ENCODE measurements around the gene PLCL1. TPM values are rescaled to one million over a fixed set of nuclear protein-coding genes. Genes with fewer than 3 reads are reported as not detected.

Gene PLCL1
- total RNA-seq, 2 donors from 2014 or later = 6.7 to 6.8 TPM

DNA sequence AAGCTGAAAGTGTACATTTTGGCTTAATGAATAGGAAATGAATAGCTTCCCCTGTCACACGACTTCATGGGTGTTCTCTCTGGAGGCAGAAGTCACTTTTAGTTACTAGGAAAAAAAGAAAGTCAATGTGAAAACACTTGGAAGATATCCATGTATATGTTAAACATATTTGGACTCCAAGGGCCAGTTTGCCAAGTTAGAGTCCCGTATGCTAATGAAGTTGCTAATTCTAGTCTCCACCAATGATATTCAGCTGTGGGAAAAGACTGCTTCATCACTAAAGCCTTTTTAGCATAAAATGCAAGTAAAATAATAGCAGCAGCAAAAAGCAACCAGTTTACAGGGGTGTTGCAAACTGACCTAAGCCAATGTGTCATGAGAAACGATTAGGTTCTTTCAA, 108.7 kb downstream of the PLCL1 start:
- Histone ChIP-seq H3K27ac (no peak overlapping the region), H3K4me1 (replicated peaks) (no peaks in the 10 kb centered on the region), H3K9me3 (no peaks in the 10 kb centered on the region), H3K4me3 (no peak overlapping the region), H3K36me3 (no peaks in the 10 kb centered on the region), H3K27me3 (replicated peaks; ENCODE audit: insufficient read depth) (no peaks in the 10 kb centered on the region)
- TF ChIP-seq CTCF (IDR thresholded peaks at IDR 0.05) = no peak
- no peak for TF ChIP-seq POLR2A (IDR thresholded peaks at IDR 0.05)
- no peak for TF ChIP-seq POLR2AphosphoS5 (IDR thresholded peaks at IDR 0.05)
- intact Hi-C loops (cut with DNase I) = no loop called here
- DNase-seq (ENCODE audit: low spot score) = no peak
- WGBS = 67% methylated on average over 3 of the region's 3 CpGs

GRCh38 chr2:197914778-197915177, 110.4 kb downstream of the PLCL1 start:
- Histone ChIP-seq H3K4me1 (replicated peaks) (no peaks in the 10 kb centered on the region), H3K36me3 (no peaks in the 10 kb centered on the region), H3K27ac (no peak overlapping the region), H3K9me3 (no peaks in the 10 kb centered on the region), H3K27me3 (replicated peaks; ENCODE audit: insufficient read depth) (no peaks in the 10 kb centered on the region), H3K4me3 (no peak overlapping the region)
- intact Hi-C loops (cut with DNase I) = no loop called here
- DNase-seq (ENCODE audit: low spot score) = no peak
- TF ChIP-seq POLR2A (IDR thresholded peaks at IDR 0.05) (no peak), POLR2AphosphoS5 (IDR thresholded peaks at IDR 0.05) (no peak), CTCF (IDR thresholded peaks at IDR 0.05) (no peak)
- 64% methylated on average over 2 of the region's 2 CpGs for WGBS

DNA sequence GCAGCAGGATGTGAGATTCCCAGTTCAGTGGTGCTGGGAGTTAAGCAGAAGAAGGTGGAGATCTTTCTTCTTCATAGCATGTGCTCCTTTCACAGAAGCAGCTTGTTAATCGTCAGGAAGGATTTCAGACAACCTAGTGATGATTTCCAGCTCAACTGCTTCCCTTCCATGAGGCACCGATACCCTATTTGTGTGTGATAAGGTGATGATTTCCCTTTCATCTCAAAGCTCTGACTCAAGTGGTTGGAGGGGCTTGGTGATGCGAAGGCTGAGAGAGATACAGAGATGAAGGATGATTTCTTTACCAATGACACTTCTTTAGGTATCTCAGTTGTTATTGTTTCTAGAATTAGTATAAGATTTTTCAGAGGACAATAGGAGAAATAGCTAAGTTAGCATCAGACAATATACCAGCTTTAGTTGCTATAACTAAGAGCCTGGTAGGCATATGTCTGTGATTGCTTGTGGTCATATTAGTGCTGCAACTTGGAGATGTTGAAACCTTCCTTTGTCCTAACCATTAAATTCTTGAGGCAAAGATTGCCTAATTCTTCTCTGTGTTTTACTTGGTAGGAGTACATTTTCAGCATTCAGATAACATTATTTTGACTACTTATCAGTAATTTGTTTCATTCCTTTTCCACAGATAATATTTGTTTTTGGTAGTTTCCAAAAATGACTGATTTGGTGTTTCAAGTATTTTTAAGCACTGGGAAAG, 111.3 kb downstream of the PLCL1 start:
- TF ChIP-seq CTCF (IDR thresholded peaks at IDR 0.05) = no peak
- no peak for TF ChIP-seq POLR2AphosphoS5 (IDR thresholded peaks at IDR 0.05)
- no peak for TF ChIP-seq POLR2A (IDR thresholded peaks at IDR 0.05)
- 82% methylated on average over 3 of the region's 3 CpGs for WGBS
- no peak for DNase-seq (ENCODE audit: low spot score)
- H3K4me1 ChIP-seq (replicated peaks) = no peaks in the 10 kb centered on the region
- no peaks in the 10 kb centered on the region for H3K9me3 ChIP-seq
- intact Hi-C loops (cut with DNase I) = no loop called here
- H3K36me3 ChIP-seq = no peaks in the 10 kb centered on the region
- no peak overlapping the region for H3K27ac ChIP-seq
- no peak overlapping the region for H3K4me3 ChIP-seq
- no peaks in the 10 kb centered on the region for H3K27me3 ChIP-seq (replicated peaks; ENCODE audit: insufficient read depth)

DNA sequence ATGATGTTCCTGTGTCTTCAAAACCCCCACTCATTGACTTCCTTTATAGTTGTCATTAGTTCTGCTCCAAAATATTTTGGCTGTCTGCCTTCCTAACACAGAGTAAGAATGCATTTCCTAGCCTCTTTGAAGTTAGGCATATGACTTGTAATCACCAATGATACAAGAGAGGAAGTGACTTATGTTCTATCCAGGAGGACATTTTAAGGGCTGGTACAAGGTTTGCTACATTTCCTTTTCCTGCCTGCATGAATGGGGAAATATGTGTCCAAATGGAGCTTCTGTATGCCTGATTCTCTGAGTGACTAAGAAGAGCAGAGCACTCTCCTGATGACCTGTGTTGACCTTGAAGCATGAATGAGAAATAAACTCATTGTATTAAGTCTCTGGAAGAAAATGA, 115.1 kb downstream of the PLCL1 start:
- Histone ChIP-seq H3K27me3 (replicated peaks; ENCODE audit: insufficient read depth) (no peaks in the 10 kb centered on the region), H3K36me3 (no peaks in the 10 kb centered on the region), H3K9me3 (no peaks in the 10 kb centered on the region), H3K27ac (no peak overlapping the region), H3K4me1 (replicated peaks) (no peaks in the 10 kb centered on the region), H3K4me3 (no peak overlapping the region)
- TF ChIP-seq POLR2A (IDR thresholded peaks at IDR 0.05) (no peak), POLR2AphosphoS5 (IDR thresholded peaks at IDR 0.05) (no peak), CTCF (IDR thresholded peaks at IDR 0.05) (no peak)
- no peak for DNase-seq (ENCODE audit: low spot score)
- intact Hi-C loops (cut with DNase I) = no loop called here

- DNase-seq (ENCODE audit: low spot score) = no peak
- TF ChIP-seq POLR2AphosphoS5 (IDR thresholded peaks at IDR 0.05) = no peak
- H3K36me3 ChIP-seq = no peaks in the 10 kb centered on the region
- WGBS = 90% methylated on average over 1 of the region's 1 CpG
- no peak overlapping the region for H3K27ac ChIP-seq
- H3K9me3 ChIP-seq = no peaks in the 10 kb centered on the region
- H3K4me1 ChIP-seq (replicated peaks) = no peaks in the 10 kb centered on the region
- intact Hi-C loops (cut with DNase I) = loop anchor here (10.0 kb wide), 1 partner anchor 115 kb away; the partner anchor contains the start of gene PLCL1
- no peaks in the 10 kb centered on the region for H3K27me3 ChIP-seq (replicated peaks; ENCODE audit: insufficient read depth)
- no peak overlapping the region for H3K4me3 ChIP-seq
Measured at GRCh38 chr2:197920088-197920487, 115.7 kb downstream of the PLCL1 start.

Measured in prostate gland (tissue), 2 donors.